GM23338 (cell line): ENCODE measurements around the gene WNT10A. TPM values are rescaled to one million over a fixed set of nuclear protein-coding genes. Genes with fewer than 3 reads are reported as not detected.
"Not testable (repeated sequence)": the region's sequence is repeated elsewhere in the genome, so short reads cannot be mapped to it uniquely, and the experiment has no call there.

Experiments used
- ATAC-seq: fragments of 200-7000 bp; cut with Tn5 transposase; 3 replicates; pipeline ENCODE4 v1.9.1; 2020
- DNase-seq: peaks from one replicate; pipeline ENCODE4 v3.0.0-alpha.2; 2015; ENCODE audit warnings: low spot score
- H2AFZ ChIP-seq: fragments of 200-600 bp; sonication (generic); 2 replicates; pipeline ENCODE4 v1.8.0; 2016; ENCODE audit warnings: antibody characterized with exemption, mild to moderate bottlenecking, moderate library complexity
- H3F3A ChIP-seq: fragments of 200-600 bp; sonication (generic); replicated peaks from 2 replicates; pipeline ENCODE4 v1.8.0; 2017; ENCODE audit warnings: antibody characterized with exemption, mixed run types, low read depth
- H3K27ac ChIP-seq: fragments of 200-600 bp; sonication (generic); 2 replicates; pipeline ENCODE4 v1.6.1; 2016; ENCODE audit warnings: low read depth
- H3K27me3 ChIP-seq: fragments of 200-600 bp; sonication (generic); 2 replicates; pipeline ENCODE4 v1.8.0; 2016; ENCODE audit warnings: mild to moderate bottlenecking, mixed run types, moderate library complexity; ENCODE audit not compliant: insufficient read depth
- H3K36me3 ChIP-seq: fragments of 200-600 bp; sonication (generic); 2 replicates; pipeline ENCODE4 v1.8.0; 2016; ENCODE audit warnings: mild to moderate bottlenecking; ENCODE audit not compliant: insufficient read depth
- H3K4me1 ChIP-seq: fragments of 200-600 bp; sonication (generic); 2 replicates; pipeline ENCODE4 v1.8.0; 2016; ENCODE audit warnings: mild to moderate bottlenecking, moderate library complexity; ENCODE audit not compliant: insufficient read depth
- H3K4me2 ChIP-seq: fragments of 200-600 bp; sonication (generic); 2 replicates; pipeline ENCODE4 v1.7.1; 2017; ENCODE audit warnings: mixed run types
- H3K4me3 ChIP-seq: fragments of 200-600 bp; sonication (generic); 2 replicates; pipeline ENCODE4 v1.6.1; 2016; ENCODE audit warnings: mixed run types
- H3K79me2 ChIP-seq: fragments of 200-600 bp; sonication (generic); replicated peaks from 2 replicates; pipeline ENCODE4 v1.8.0; 2017; ENCODE audit warnings: mild to moderate bottlenecking; ENCODE audit not compliant: insufficient read depth
- H3K9me2 ChIP-seq: fragments of 200-600 bp; sonication (generic); 2 replicates; pipeline ENCODE4 v1.8.0; 2017; ENCODE audit not compliant: insufficient read depth
- H4K20me1 ChIP-seq: fragments of 200-600 bp; sonication (generic); replicated peaks from 2 replicates; pipeline ENCODE4 v1.8.0; 2017; ENCODE audit warnings: mild to moderate bottlenecking; ENCODE audit not compliant: insufficient read depth
- H3K27ac Mint-ChIP-seq: 2 replicates; pipeline ENCODE4 v1.8.0; 2020; ENCODE audit warnings: inconsistent platforms, mild to moderate bottlenecking, moderate library complexity, mixed read lengths
- H3K27me3 Mint-ChIP-seq: 3 replicates; pipeline ENCODE4 v1.8.0; 2022; ENCODE audit warnings: low read depth, mild to moderate bottlenecking, moderate library complexity, mixed read lengths, inconsistent platforms; ENCODE audit not compliant: insufficient read depth, poor library complexity
- H3K36me3 Mint-ChIP-seq: 3 replicates; pipeline ENCODE4 v1.8.0; 2021; ENCODE audit warnings: low read depth, mild to moderate bottlenecking, inconsistent platforms, moderate library complexity, mixed read lengths
- H3K4me1 Mint-ChIP-seq: 3 replicates; pipeline ENCODE4 v1.8.0; 2020; ENCODE audit warnings: mild to moderate bottlenecking, inconsistent platforms, mixed read lengths
- H3K4me3 Mint-ChIP-seq: 3 replicates; pipeline ENCODE4 v1.8.0; 2021; ENCODE audit warnings: moderate library complexity, mild to moderate bottlenecking, inconsistent platforms, mixed read lengths
- H3K9me3 Mint-ChIP-seq: 3 replicates; pipeline ENCODE4 v1.8.0; 2020; ENCODE audit warnings: moderate library complexity, mild to moderate bottlenecking, inconsistent platforms, mixed read lengths
- CREB1 ChIP-seq: fragments of 250-450 bp; sonication (Bioruptor Pico); IDR thresholded peaks from 2 replicates; pipeline ENCODE4 v1.5.0; 2020; ENCODE audit warnings: low read depth, mild to moderate bottlenecking, moderate library complexity
- CTCF ChIP-seq, 2 experiments: fragments of 200-600 bp in 1 of 2; sonication (generic) in 1 of 2; conservative IDR thresholded peaks; 2 replicates each; pipeline versions ENCODE4 v1.5.1 to v1.6.1; 2016 to 2017; ENCODE audit warnings: antibody characterized with exemption in 2 of 2, low read depth in 2 of 2, mild to moderate bottlenecking in 2 of 2, moderate library complexity in 1 of 2
- ETS1 ChIP-seq: IDR thresholded peaks from 2 replicates; pipeline ENCODE4 v1.6.1; 2016; ENCODE audit warnings: antibody characterized with exemption
- EZH2phosphoT487 ChIP-seq: fragments of 200-600 bp; sonication (generic); IDR thresholded peaks from one replicate; pipeline ENCODE4 v1.8.1; 2018; ENCODE audit warnings: antibody characterized with exemption; ENCODE audit not compliant: unreplicated experiment
- JUNB ChIP-seq: IDR thresholded peaks from one replicate; pipeline ENCODE4 v1.6.1; 2016; ENCODE audit warnings: antibody characterized with exemption; ENCODE audit not compliant: unreplicated experiment
- NANOG ChIP-seq: IDR thresholded peaks from 2 replicates; pipeline ENCODE4 v1.6.1; 2016; ENCODE audit warnings: antibody characterized with exemption, borderline replicate concordance
- POLR2AphosphoS5 ChIP-seq: IDR thresholded peaks from 2 replicates; pipeline ENCODE4 v1.6.1; 2016; ENCODE audit warnings: antibody characterized with exemption, low read depth
- ZNF114 ChIP-seq: fragments of 250-450 bp; sonication (Bioruptor Pico); IDR thresholded peaks from 2 replicates; pipeline ENCODE4 v1.5.0; 2020; ENCODE audit warnings: mild to moderate bottlenecking, moderate library complexity
- polyA plus RNA-seq: library from polyadenylated mRNA; unstranded; fragments of >200 nt; fragmentation: Nextera tagmentation; extraction: Ambion mirVana; gene quantifications from 2 replicates; pipeline ENCODE4 v1.2.1, GENCODE V29; 2016
- total RNA-seq: library from RNA; depleted of rRNA; stranded (reverse); fragments of >200 nt; shearing (Covaris generic); gene quantifications from 2 replicates; pipeline ENCODE4 v1.2.3, GENCODE V29; 2014

The WNT10A gene
- total and polyA plus RNA-seq, 2 experiments from 2014 or later: not detected

- H3K4me1 Mint-ChIP-seq, H3K4me1 ChIP-seq, H3F3A ChIP-seq, H3K36me3 ChIP-seq, H3K27ac ChIP-seq, H3K4me3 Mint-ChIP-seq, H3K4me3 ChIP-seq, H3K4me2 ChIP-seq, H3K79me2 ChIP-seq, H3K27me3 ChIP-seq, H3K9me2 ChIP-seq, DNase-seq, H4K20me1 ChIP-seq, ATAC-seq, H3K27ac Mint-ChIP-seq, H2AFZ ChIP-seq: not testable (repeated sequence)
- Mint-ChIP-seq H3K36me3 (peaks cover 19% of the 10 kb centered on the region), H3K9me3 (peaks cover 40% of the 10 kb centered on the region), H3K27me3 (peaks cover 13% of the 10 kb centered on the region)
These were observed 36.3 kb upstream of the WNT10A start for GRCh38 chr2:218844334-218844733.

- not testable (repeated sequence) for H3K27me3 ChIP-seq, H3K9me2 ChIP-seq, H2AFZ ChIP-seq, H3K4me1 ChIP-seq, H3K4me3 Mint-ChIP-seq, H3K79me2 ChIP-seq, H3K4me2 ChIP-seq, ATAC-seq, H4K20me1 ChIP-seq, H3F3A ChIP-seq, H3K4me1 Mint-ChIP-seq, H3K36me3 ChIP-seq, H3K27ac ChIP-seq, H3K4me3 ChIP-seq, H3K27ac Mint-ChIP-seq, DNase-seq
- Mint-ChIP-seq H3K36me3 (peaks cover 19% of the 10 kb centered on the region), H3K27me3 (peaks cover 14% of the 10 kb centered on the region), H3K9me3 (peaks cover 40% of the 10 kb centered on the region)
These were observed 33.7 kb upstream of the WNT10A start for GRCh38 chr2:218846963-218847362.

- TF ChIP-seq JUNB: no peak
- no peak for TF ChIP-seq ETS1
- TF ChIP-seq CTCF (conservative IDR thresholded peaks at IDR 0.05; ENCODE audit: low read depth in 2 of 2): no peak
- TF ChIP-seq CREB1: no peak
- no peak for TF ChIP-seq POLR2AphosphoS5
- TF ChIP-seq EZH2phosphoT487: no peak
- no peak for TF ChIP-seq ZNF114 (CRISPR knock-in tag)
- no peak for TF ChIP-seq NANOG
- peaks cover 17% of the 10 kb centered on the region for H3K4me1 Mint-ChIP-seq
- H3K27me3 Mint-ChIP-seq: peaks cover 36% of the 10 kb centered on the region
- ATAC-seq (no peak), DNase-seq (no peak)
- Histone ChIP-seq H3K4me3 (no peak overlapping the region), H3F3A (0 out of 2 replicates have a peak, but pooled peaks cover 2% of the 10 kb centered on the region), H3K9me2 (no peaks in the 10 kb centered on the region), H3K27ac (no peak overlapping the region), H3K36me3 (no peaks in the 10 kb centered on the region), H4K20me1 (no peaks in the 10 kb centered on the region), H3K4me2 (no peak overlapping the region), H2AFZ (no peak overlapping the region), H3K4me1 (peaks cover 14% of the 10 kb centered on the region; the same call in 1 of the 2 replicates), H3K79me2 (no peaks in the 10 kb centered on the region), H3K27me3 (peaks cover 28% of the 10 kb centered on the region)
- H3K4me3 Mint-ChIP-seq: no peak overlapping the region
- H3K36me3 Mint-ChIP-seq: peaks cover 16% of the 10 kb centered on the region
- peaks cover 22% of the 10 kb centered on the region for H3K9me3 Mint-ChIP-seq
- no peak overlapping the region for H3K27ac Mint-ChIP-seq
These were observed 30.9 kb upstream of the WNT10A start for GRCh38 chr2:218849721-218850120.
